Kasumi-1 (cell line): ENCODE results near the gene ZSWIM4.
"Not testable (repeated sequence)": the region's sequence is repeated elsewhere in the genome, so short reads cannot be mapped to it uniquely, and the experiment has no call there.

Source experiments
- DNase-seq, 2 experiments: peaks; one replicate each; lab custom pipeline; 2025; lab: John Stamatoyannopoulos, UW

The ZSWIM4 gene

GRCh38 chr19:13794757-13795589, at the start of gene ZSWIM4:
TSS of gene ZSWIM4 (plus strand) at chr19:13795443. CDS start at chr19:13795649, 206 bp downstream.
- peak; percentile 97 to 98 for DNase-seq

GRCh38 chr19:13747098-13747453, 48.2 kb upstream of the ZSWIM4 start:
- no peak for DNase-seq

DNA sequence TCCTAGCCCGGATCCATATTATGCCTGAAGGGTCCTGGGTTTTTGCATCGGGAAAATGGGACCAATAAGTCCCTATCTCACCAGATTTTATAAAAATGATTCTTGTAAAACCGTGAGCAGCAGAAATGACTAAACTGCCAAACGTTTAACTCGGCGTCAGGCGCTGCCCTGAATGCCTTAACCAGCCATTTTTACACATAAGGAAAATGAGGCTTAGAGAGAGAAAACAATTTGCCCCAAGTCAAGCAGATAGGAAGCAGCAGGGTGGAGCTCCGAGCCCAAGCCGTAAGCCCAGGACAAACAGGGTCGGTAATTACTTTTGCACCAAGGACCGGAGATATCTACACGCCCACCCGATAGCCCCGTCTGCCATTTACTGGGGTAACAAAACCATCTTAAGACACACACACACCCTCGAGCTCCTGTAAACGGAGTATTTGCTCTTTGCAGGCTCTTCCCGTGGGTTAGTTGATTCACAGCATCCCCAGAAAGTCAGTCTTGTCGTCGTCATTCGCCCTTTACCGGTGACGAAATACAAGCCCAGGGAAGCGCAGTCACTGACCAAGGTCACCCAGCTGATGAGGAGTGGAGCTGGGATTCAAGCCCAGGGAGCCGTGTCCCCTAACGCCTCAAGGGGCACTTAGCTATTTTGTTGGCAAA, 46.9 kb upstream of the ZSWIM4 start:
- DNase-seq = peak in 1 of 2 experiments; percentile 31

- no peak for DNase-seq
Observed at GRCh38 chr19:13751436-13751835, 43.8 kb upstream of the ZSWIM4 start.

DNA sequence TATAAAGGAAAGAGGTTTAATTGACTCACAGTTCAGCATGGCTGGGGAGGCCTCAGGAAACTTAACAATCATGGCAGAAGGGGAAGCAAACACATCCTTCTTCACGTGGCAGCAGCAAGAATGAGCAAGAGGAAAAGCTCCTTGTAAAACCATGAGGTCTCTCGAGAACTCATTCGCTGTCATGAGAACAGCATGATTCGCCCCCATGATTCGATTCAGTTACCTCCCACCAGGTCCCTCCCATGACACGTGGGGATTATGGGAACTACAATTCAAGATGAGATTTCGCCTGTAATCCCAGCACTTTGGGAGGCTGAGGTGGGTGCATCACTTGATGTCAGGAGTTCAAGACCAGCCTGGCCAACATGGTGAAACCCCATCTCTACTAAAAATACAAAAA, 41.6 kb upstream of the ZSWIM4 start:
- not testable (repeated sequence) for DNase-seq

DNA sequence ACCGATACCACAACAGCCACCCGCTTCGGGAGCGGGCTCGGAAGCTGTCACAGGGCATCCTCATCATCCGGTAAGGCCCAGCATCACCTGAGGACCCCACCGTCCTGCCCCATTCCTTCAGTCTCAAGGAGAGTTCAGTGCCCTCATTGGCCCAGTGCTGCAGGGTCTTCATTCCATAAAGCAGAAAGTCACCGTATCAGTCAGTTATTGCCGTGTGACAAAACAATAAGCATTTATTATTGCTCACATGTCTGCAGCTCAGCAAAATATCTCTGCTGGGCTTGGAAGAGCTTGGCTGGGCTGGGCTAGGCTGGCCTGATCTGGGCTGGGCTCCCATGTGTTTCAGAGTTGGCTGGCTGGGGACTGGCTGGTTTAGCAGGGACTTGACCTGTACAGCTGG, 39.0 kb upstream of the ZSWIM4 start:
- DNase-seq = no peak

- no peak for DNase-seq
Observed at GRCh38 chr19:13757805-13758772, 37.2 kb upstream of the ZSWIM4 start.

- no peak for DNase-seq
Observed at GRCh38 chr19:13758795-13759194, 36.4 kb upstream of the ZSWIM4 start.

GRCh38 chr19:13761423-13761822, 33.8 kb upstream of the ZSWIM4 start:
- no peak for DNase-seq

DNA sequence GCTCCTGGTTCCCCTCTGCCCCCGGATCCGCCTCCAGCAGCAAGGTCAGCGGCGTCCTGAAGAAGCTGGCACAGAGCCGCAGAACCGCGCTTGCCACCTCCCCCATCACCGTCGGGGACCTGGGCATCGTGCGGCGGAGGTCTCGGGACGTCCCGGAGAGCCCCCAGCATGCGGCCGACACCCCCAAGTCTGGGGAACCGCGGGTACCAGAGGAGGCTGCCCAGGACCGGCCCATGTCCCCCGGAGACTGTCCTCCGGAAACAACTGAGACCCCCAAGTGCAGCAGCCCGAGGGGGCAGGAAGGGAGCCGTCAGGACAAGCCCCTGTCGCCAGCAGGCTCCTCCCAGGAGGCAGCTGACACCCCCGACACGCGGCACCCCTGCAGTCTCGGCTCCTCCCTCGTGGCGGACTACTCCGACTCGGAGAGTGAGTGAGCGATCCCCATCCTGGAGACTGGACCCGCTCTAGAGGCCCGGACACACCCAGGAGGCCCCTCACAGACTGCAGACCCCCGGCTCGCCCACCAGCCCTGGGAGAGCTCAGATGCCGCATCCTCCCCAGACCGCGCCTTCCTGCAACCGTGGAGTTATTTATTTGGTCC, 32.5 kb upstream of the ZSWIM4 start:
- DNase-seq = no peak

- no peak for DNase-seq
Observed at GRCh38 chr19:13763265-13763664, 32.0 kb upstream of the ZSWIM4 start.

DNA sequence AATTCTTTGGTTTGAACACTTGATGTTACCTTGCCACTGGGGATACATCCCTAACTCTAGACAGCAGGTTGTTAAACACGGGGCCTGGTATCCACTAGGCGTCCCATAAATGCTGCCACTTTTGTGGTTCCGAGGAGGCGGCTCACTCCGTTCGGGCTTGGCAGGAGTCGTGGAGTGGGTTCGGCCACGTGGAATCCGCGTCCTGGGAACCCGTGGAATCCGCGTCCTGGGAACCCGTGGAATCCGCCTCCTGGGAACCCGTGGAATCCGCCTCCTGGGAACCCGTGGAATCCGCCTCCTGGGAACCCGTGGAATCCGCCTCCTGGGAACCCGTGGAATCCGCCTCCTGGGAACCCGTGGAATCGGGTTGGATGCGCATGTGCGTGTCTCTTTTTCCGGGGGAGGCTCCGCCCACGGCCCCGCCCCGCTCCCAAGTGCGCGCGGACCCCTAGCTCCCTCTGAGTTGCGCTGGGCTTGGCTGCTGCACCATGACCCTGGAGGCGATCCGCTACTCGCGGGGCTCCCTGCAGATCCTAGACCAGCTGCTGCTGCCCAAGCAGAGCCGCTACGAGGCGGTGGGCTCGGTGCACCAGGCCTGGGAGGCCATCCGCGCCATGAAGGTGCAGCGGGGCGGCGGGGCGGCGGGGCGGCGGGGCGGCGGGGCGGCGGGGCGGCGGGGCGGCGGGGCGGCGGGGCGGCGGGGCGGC, 31.0 kb upstream of the ZSWIM4 start, which contains the start of gene MRI1:
TSS of gene MRI1 (plus strand) at position 422 of the 707 bp plus-strand sequence. CDS start at position 489, 67 bp downstream.
- DNase-seq = peak; percentile 57 to 65

DNA sequence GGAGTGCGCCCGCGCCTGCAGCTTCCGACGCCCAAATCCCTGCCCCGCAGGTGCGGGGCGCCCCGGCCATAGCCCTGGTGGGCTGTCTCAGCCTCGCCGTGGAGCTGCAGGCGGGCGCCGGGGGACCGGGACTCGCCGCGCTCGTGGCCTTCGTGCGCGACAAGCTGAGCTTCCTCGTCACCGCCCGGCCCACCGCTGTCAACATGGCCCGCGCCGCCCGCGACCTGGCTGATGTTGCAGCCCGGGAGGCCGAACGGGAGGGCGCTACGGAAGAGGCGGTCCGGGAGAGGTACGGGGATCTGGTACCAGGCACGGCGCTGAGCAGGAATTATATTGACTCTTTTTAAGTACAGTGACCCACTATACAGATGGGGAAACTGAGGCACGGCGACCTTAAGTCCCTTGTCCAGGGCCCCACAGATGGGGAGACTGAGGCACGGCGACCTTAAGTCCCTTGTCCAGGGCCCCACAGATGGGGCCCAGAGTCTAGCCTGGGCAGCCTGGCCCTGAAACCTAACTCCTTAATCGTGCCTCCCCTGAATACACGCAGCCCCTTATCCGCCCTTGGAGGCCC, 30.3 kb upstream of the ZSWIM4 start:
- DNase-seq = no peak

DNA sequence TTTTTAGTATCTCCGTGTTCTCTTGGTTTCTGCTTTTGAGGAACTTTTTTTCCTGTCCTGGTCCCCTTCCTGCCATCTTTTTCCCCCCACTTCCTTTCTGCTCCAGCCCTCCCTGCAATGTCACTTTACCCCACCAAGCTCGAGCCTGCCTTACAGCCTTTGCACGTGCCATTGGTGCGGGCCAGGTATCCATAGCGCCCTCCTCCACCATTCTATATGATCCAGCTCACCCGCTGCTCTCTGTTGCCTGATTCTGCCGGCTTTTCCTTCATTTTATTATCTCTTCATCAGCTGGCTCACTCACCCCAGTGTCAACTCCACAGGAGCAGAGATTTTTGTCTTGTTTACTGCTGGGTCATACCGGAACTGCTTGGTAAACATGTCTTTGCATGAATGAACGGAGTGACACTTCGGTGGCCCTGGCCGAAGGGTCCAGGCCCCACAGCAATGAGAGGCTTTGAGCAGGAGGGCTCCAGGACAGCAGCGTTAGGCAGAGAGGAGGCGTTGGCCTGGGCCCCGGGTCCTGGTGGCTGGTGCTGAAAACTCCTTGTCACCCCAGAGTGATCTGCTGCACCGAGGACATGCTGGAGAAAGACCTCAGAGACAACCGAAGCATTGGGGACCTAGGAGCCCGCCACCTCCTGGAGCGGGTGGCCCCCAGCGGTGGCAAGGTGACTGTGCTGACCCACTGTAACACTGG, 29.7 kb upstream of the ZSWIM4 start:
- DNase-seq = peak; percentile 29 to 35

- DNase-seq = no peak
Observed at GRCh38 chr19:13766095-13766481, 29.2 kb upstream of the ZSWIM4 start.

- DNase-seq = no peak
Observed at GRCh38 chr19:13768510-13768909, 26.7 kb upstream of the ZSWIM4 start.

DNA sequence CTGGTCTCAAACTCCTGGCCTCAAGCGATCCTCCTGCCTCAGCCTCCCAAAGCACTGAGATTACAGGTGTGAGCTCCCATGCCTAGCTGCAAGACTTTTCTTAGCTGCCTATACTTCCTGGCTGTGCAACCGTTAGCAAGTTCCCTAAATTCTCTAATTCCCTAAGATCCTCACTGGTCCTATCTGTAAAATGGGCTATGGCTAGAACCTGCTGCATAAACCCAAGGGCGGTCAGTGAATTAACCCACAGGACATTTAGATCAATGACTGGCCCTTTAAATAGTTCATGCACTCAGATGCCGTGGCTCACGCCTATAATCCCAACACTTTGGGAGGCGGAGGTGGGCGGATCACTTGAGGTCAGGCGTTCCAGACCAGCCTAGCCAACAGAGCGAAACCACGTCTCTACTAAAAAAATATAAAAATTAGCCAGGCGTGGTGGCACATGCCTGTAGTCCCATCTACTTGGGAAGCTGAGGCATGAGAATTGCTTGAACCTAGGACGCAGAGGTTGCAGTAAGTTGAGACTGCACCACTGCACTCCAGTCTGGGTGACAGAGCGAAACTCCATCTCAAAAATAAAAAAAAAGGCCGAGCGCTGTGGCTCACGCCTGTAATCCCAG, 25.1 kb upstream of the ZSWIM4 start:
- DNase-seq = no peak

DNA sequence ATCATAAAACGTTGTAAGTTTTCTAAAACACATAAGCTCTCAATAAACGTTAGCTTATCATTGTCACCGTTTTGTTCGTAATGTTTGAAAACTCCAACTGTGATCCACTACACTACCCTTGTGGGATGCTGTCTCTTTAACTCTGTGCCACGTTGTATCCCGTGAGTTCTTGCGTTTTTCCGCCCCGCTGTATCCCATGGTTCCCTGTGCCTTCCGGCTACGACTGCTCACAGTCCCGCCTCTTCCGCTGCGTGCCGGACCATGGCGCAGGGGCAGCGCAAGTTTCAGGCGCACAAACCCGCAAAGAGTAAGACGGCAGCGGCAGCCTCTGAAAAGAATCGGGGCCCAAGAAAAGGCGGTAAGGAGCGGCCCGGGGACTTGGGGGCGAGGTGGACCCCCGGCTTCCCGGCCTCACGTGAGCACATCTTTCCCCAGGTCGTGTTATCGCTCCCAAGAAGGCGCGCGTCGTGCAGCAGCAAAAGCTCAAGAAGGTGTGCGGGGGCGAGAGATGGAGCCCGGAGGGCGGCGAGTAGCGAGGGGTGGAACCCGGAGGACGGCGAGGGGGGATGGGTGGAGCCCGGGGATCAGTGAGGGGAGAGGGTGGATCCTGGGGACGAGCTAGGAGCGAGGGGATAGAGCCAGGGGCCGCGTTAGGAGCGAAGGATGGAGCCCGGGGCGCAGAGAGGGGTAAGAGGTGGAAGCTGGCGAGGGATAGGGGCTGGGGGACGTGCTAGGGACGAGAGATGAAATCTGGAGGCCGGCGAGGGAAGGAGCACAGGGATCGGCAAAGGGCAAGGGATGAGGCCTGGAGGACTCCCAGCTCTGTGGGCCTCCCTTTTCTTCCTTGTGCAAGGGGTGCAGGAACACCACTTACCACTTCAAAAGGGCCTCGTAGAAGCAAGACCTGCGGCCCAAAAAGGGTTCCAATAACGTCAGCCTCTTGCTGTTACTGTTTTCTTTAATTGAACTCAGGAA, 20.7 kb upstream of the ZSWIM4 start, which contains the start of gene C19orf53:
TSS of gene C19orf53 (plus strand) at position 240 of the 975 bp plus-strand sequence. CDS start at position 262, 22 bp downstream.
- peak; percentile 97 to 98 for DNase-seq
